ENCODE data around the gene PHLDA2.
A peak's percentile ranks its signal among the peaks of the same experiment; 100 is the strongest.

Gene PHLDA2

GRCh38 chr11:2928605-2929530 lies at the start of gene PHLDA2:
TSS of gene PHLDA2 (minus strand) at chr11:2929420. CDS start at chr11:2929364, 56 bp downstream.
- no peak within 1 kb of the TSS for H3K9ac ChIP-seq
- H4K20me1 ChIP-seq: peaks cover 25% of the 10 kb centered on the region

GRCh38 chr11:2977113-2977512 lies 47.9 kb upstream of the PHLDA2 start:
- no peak overlapping the region for H3K27ac ChIP-seq
- H3K9ac ChIP-seq: no peak overlapping the region
- no peak for TF ChIP-seq Cebpa-rat (IDR thresholded peaks at IDR 0.05)
- peaks cover 100% of the 10 kb centered on the region for H4K20me1 ChIP-seq
- no peaks in the 10 kb centered on the region for H3K27me3 ChIP-seq
- H3K4me3 ChIP-seq: no peak overlapping the region
- H3K4me1 ChIP-seq: no peaks in the 10 kb centered on the region
- H3K36me3 ChIP-seq: peaks cover 83% of the 10 kb centered on the region
- no peak overlapping the region for H3K4me2 ChIP-seq
- H3K9me3 ChIP-seq: no peaks in the 10 kb centered on the region

More at GRCh38 chr11:2928605-2929530, at the start of gene PHLDA2:
- Histone ChIP-seq H3K4me2 (peak within 1 kb of the TSS; percentile 88), H3K4me3 (peak within 1 kb of the TSS; percentile 61), H3K36me3 (no peaks in the 10 kb centered on the region), H3K27me3 (peaks cover 54% of the 10 kb centered on the region), H3K4me1 (peaks cover 70% of the 10 kb centered on the region), H3K27ac (no peak within 1 kb of the TSS), H3K9me3 (no peaks in the 10 kb centered on the region)
- no peak for TF ChIP-seq Cebpa-rat (IDR thresholded peaks at IDR 0.05)

GRCh38 chr11:2976294-2977063 lies 47.3 kb upstream of the PHLDA2 start:
- Histone ChIP-seq H3K9me3 (no peaks in the 10 kb centered on the region), H3K4me3 (no peak overlapping the region), H3K27me3 (no peaks in the 10 kb centered on the region), H3K9ac (no peak overlapping the region), H3K4me2 (no peak overlapping the region), H3K27ac (no peak overlapping the region), H3K36me3 (peaks cover 89% of the 10 kb centered on the region), H4K20me1 (peaks cover 100% of the 10 kb centered on the region), H3K4me1 (no peaks in the 10 kb centered on the region)
- TF ChIP-seq Cebpa-rat (IDR thresholded peaks at IDR 0.05): no peak

GRCh38 chr11:2975594-2975993 lies 46.4 kb upstream of the PHLDA2 start:
- Histone ChIP-seq H3K4me2 (no peak overlapping the region), H3K27ac (no peak overlapping the region), H4K20me1 (peaks cover 99% of the 10 kb centered on the region), H3K9me3 (no peaks in the 10 kb centered on the region), H3K4me3 (no peak overlapping the region), H3K4me1 (no peaks in the 10 kb centered on the region), H3K36me3 (peaks cover 98% of the 10 kb centered on the region), H3K27me3 (no peaks in the 10 kb centered on the region), H3K9ac (no peak overlapping the region)
- no peak for TF ChIP-seq Cebpa-rat (IDR thresholded peaks at IDR 0.05)

GRCh38 chr11:2974272-2974671 lies 45.1 kb upstream of the PHLDA2 start:
- H3K4me3 ChIP-seq: no peak overlapping the region
- no peaks in the 10 kb centered on the region for H3K4me1 ChIP-seq
- TF ChIP-seq Cebpa-rat (IDR thresholded peaks at IDR 0.05): no peak
- peaks cover 99% of the 10 kb centered on the region for H4K20me1 ChIP-seq
- H3K9ac ChIP-seq: no peak overlapping the region
- H3K9me3 ChIP-seq: no peaks in the 10 kb centered on the region
- H3K27me3 ChIP-seq: no peaks in the 10 kb centered on the region
- H3K36me3 ChIP-seq: peaks cover 100% of the 10 kb centered on the region
- no peak overlapping the region for H3K27ac ChIP-seq
- H3K4me2 ChIP-seq: no peak overlapping the region

GRCh38 chr11:2968341-2968900 lies 39.2 kb upstream of the PHLDA2 start:
- peaks cover 100% of the 10 kb centered on the region for H3K36me3 ChIP-seq
- H3K4me2 ChIP-seq: no peak overlapping the region
- no peak overlapping the region for H3K4me3 ChIP-seq
- no peaks in the 10 kb centered on the region for H3K27me3 ChIP-seq
- no peak for TF ChIP-seq Cebpa-rat (IDR thresholded peaks at IDR 0.05)
- no peak overlapping the region for H3K9ac ChIP-seq
- H3K27ac ChIP-seq: no peak overlapping the region
- H3K4me1 ChIP-seq: peaks cover 11% of the 10 kb centered on the region
- no peaks in the 10 kb centered on the region for H3K9me3 ChIP-seq
- peaks cover 99% of the 10 kb centered on the region for H4K20me1 ChIP-seq

- H3K36me3 ChIP-seq: peaks cover 100% of the 10 kb centered on the region
Observed at GRCh38 chr11:2964782-2965181, 35.6 kb upstream of the PHLDA2 start.

GRCh38 chr11:2963761-2964160 lies 34.5 kb upstream of the PHLDA2 start:
- no peak overlapping the region for H3K4me3 ChIP-seq
- H3K9ac ChIP-seq: no peak overlapping the region
- no peak for TF ChIP-seq Cebpa-rat (IDR thresholded peaks at IDR 0.05)
- peaks cover 38% of the 10 kb centered on the region for H3K4me1 ChIP-seq
- H3K9me3 ChIP-seq: no peaks in the 10 kb centered on the region
- H3K27me3 ChIP-seq: no peaks in the 10 kb centered on the region
- peaks cover 100% of the 10 kb centered on the region for H4K20me1 ChIP-seq
- peaks cover 100% of the 10 kb centered on the region for H3K36me3 ChIP-seq
- no peak overlapping the region for H3K27ac ChIP-seq
- H3K4me2 ChIP-seq: peak overlapping the region; percentile 13; the same call in 1 of the 2 replicates

More at GRCh38 chr11:2964782-2965181, 35.6 kb upstream of the PHLDA2 start:
- no peaks in the 10 kb centered on the region for H3K27me3 ChIP-seq
- H3K27ac ChIP-seq: no peak overlapping the region
- H4K20me1 ChIP-seq: peaks cover 100% of the 10 kb centered on the region
- no peak overlapping the region for H3K9ac ChIP-seq
- no peak overlapping the region for H3K4me2 ChIP-seq
- H3K4me1 ChIP-seq: peaks cover 38% of the 10 kb centered on the region
- H3K4me3 ChIP-seq: no peak overlapping the region
- TF ChIP-seq Cebpa-rat (IDR thresholded peaks at IDR 0.05): no peak
- H3K9me3 ChIP-seq: no peaks in the 10 kb centered on the region

GRCh38 chr11:2963112-2963754 lies 34.0 kb upstream of the PHLDA2 start:
- Histone ChIP-seq H3K9ac (no peak overlapping the region), H3K4me2 (peak overlapping the region; percentile 13; the same call in 1 of the 2 replicates), H3K27me3 (no peaks in the 10 kb centered on the region), H3K4me3 (no peak overlapping the region), H3K27ac (no peak overlapping the region), H3K36me3 (peaks cover 100% of the 10 kb centered on the region), H3K4me1 (peaks cover 38% of the 10 kb centered on the region), H4K20me1 (peaks cover 100% of the 10 kb centered on the region), H3K9me3 (no peaks in the 10 kb centered on the region)
- TF ChIP-seq Cebpa-rat (IDR thresholded peaks at IDR 0.05): no peak
